ENCODE data around the gene PODXL2.

The PODXL2 gene

GRCh38 chr3:127622772-127623576 lies 6.0 kb upstream of the PODXL2 start:
- H3K36me3 ChIP-seq (ENCODE audit: insufficient read depth, low read length), result peaks cover 49% of the 10 kb centered on the region
- peaks cover 46% of the 10 kb centered on the region for H4K20me1 ChIP-seq (ENCODE audit: insufficient read depth, low read length)
- H3K9ac ChIP-seq (ENCODE audit: low read depth, low read length), result no peak overlapping the region
- H3K27ac ChIP-seq (ENCODE audit: low read length), result no peak overlapping the region
- no peaks in the 10 kb centered on the region for H3K79me2 ChIP-seq (ENCODE audit: insufficient read depth, low read length)
- DNase-seq, result no peak
- no peaks in the 10 kb centered on the region for H3K4me1 ChIP-seq (ENCODE audit: insufficient read depth, low read length)
- H3K4me3 ChIP-seq (ENCODE audit: low read depth in 1 of 2, low read length in 2 of 2), result no peak overlapping the region
- no peaks in the 10 kb centered on the region for H3K9me3 ChIP-seq (ENCODE audit: insufficient read depth, low read length, severe bottlenecking)
- no peak overlapping the region for H2AFZ ChIP-seq (ENCODE audit: low read depth, low read length)
- no peak for TF ChIP-seq CTCF (IDR thresholded peaks at IDR 0.05; ENCODE audit: borderline replicate concordance, extremely low read depth, low read length, poor library complexity, severe bottlenecking)
- TF ChIP-seq EZH2 (IDR thresholded peaks at IDR 0.05; ENCODE audit: borderline replicate concordance, low read depth, low read length, severe bottlenecking), result no peak
- H3K27me3 ChIP-seq (ENCODE audit: insufficient read depth, low read length, poor library complexity), result no peaks in the 10 kb centered on the region
- H3K4me2 ChIP-seq (ENCODE audit: insufficient read depth, low read length), result no peak overlapping the region
- ATAC-seq (ENCODE audit: insufficient read depth, low read depth), result 0 out of 3 replicates have a peak, but pooled peaks have one; percentile 31

DNA sequence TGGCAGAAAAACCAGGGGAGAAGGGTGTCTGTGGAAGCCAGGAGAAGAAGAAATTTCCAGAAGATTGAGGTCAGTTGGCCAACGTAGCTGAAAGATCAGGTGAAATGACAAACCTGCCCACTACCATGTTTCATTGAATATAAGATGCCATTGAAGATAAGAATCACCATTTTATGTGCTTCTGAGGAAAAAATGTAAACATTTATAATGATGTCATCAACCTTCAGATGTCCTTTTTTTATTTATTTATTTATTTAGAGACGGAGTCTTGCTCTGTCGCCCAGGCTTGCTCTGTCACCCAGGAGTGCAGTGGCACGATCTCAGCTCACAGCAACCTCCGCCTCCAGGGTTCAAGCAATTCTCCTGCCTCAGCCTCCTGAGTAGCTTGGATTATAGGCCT lies 4.9 kb upstream of the PODXL2 start:
- Histone ChIP-seq H3K4me1 (ENCODE audit: insufficient read depth, low read length) (no peaks in the 10 kb centered on the region), H3K4me2 (ENCODE audit: insufficient read depth, low read length) (no peak overlapping the region), H3K27ac (ENCODE audit: low read length) (no peak overlapping the region), H3K27me3 (ENCODE audit: insufficient read depth, low read length, poor library complexity) (no peaks in the 10 kb centered on the region), H3K9me3 (ENCODE audit: insufficient read depth, low read length, severe bottlenecking) (no peaks in the 10 kb centered on the region), H2AFZ (ENCODE audit: low read depth, low read length) (no peak overlapping the region), H3K4me3 (ENCODE audit: low read depth in 1 of 2, low read length in 2 of 2) (no peak overlapping the region), H3K79me2 (ENCODE audit: insufficient read depth, low read length) (no peaks in the 10 kb centered on the region), H3K9ac (ENCODE audit: low read depth, low read length) (no peak overlapping the region), H4K20me1 (ENCODE audit: insufficient read depth, low read length) (peaks cover 35% of the 10 kb centered on the region), H3K36me3 (ENCODE audit: insufficient read depth, low read length) (peaks cover 39% of the 10 kb centered on the region)
- ATAC-seq (ENCODE audit: insufficient read depth, low read depth), result no peak
- TF ChIP-seq EZH2 (IDR thresholded peaks at IDR 0.05; ENCODE audit: borderline replicate concordance, low read depth, low read length, severe bottlenecking) (no peak), CTCF (IDR thresholded peaks at IDR 0.05; ENCODE audit: borderline replicate concordance, extremely low read depth, low read length, poor library complexity, severe bottlenecking) (no peak)
- DNase-seq, result no peak

DNA sequence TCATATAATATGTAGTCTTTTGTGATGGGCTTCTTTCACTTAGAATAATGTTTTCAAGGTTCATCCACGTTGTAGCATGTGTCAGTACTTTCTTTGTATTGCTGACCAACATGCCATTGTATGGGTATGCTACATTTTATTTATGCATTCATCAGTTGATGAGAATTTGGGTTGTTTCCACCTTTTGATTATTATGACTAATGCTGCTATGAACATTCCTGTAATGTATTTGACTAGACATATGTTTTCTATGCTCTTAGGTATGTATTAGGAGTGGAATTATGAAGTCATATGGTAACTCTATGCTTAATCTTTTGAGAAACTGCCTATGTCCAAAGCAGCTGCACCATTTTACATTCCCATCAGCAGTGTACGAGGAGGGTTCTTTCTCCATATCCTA lies 3.2 kb upstream of the PODXL2 start:
- TF ChIP-seq CTCF (IDR thresholded peaks at IDR 0.05; ENCODE audit: borderline replicate concordance, extremely low read depth, low read length, poor library complexity, severe bottlenecking) (no peak), EZH2 (IDR thresholded peaks at IDR 0.05; ENCODE audit: borderline replicate concordance, low read depth, low read length, severe bottlenecking) (no peak)
- no peak overlapping the region for H3K9ac ChIP-seq (ENCODE audit: low read depth, low read length)
- peaks cover 21% of the 10 kb centered on the region for H3K36me3 ChIP-seq (ENCODE audit: insufficient read depth, low read length)
- ATAC-seq (ENCODE audit: insufficient read depth, low read depth) (no peak), DNase-seq (no peak)
- no peak overlapping the region for H3K4me3 ChIP-seq (ENCODE audit: low read depth in 1 of 2, low read length in 2 of 2)
- H2AFZ ChIP-seq (ENCODE audit: low read depth, low read length), result no peak overlapping the region
- peaks cover under 1% of the 10 kb centered on the region for H3K27me3 ChIP-seq (ENCODE audit: insufficient read depth, low read length, poor library complexity)
- no peaks in the 10 kb centered on the region for H3K9me3 ChIP-seq (ENCODE audit: insufficient read depth, low read length, severe bottlenecking)
- H3K4me1 ChIP-seq (ENCODE audit: insufficient read depth, low read length), result no peaks in the 10 kb centered on the region
- no peak overlapping the region for H3K27ac ChIP-seq (ENCODE audit: low read length)
- H3K4me2 ChIP-seq (ENCODE audit: insufficient read depth, low read length), result no peak overlapping the region
- H4K20me1 ChIP-seq (ENCODE audit: insufficient read depth, low read length), result peaks cover 26% of the 10 kb centered on the region
- H3K79me2 ChIP-seq (ENCODE audit: insufficient read depth, low read length), result no peaks in the 10 kb centered on the region

Data from DND-41 (cell line).